ENCODE data around the gene CCDC85C.

CCDC85C gene

DNA sequence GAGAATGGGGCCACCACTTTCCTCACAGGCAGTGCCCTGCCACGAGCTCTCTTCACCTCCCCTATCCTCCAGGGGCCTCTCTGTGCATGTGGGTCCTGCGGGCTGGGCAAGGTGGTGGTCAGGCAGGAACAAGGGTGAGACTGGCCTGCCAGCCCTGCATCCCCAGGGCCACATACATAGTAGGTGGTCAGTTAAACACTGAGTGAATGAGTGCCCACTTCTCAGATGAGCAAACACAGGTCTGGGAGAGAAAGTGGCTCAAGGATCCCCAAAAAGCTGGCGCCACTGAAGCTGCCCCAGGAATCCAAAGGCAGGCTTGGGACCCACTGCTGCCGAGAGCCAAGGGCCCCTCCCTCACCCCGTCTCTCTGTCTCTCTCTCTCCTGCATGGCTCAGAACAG is 71.7 kb downstream of the CCDC85C start:
- TF ChIP-seq TEAD4 (IDR thresholded peaks at IDR 0.05) (no peak), FOXM1 (IDR thresholded peaks at IDR 0.05; ENCODE audit: borderline replicate concordance, low read depth) (no peak), EGR1 (IDR thresholded peaks at IDR 0.05) (no peak), CEBPB (IDR thresholded peaks at IDR 0.05) (no peak), ZBTB7A (IDR thresholded peaks at IDR 0.05; ENCODE audit: low read depth) (no peak), REST (IDR thresholded peaks at IDR 0.05; ENCODE audit: low read depth) (no peak), EP300 (IDR thresholded peaks at IDR 0.05; ENCODE audit: borderline replicate concordance) (no peak), NFIC (IDR thresholded peaks at IDR 0.05) (no peak), TAF1 (IDR thresholded peaks at IDR 0.05; ENCODE audit: low read depth) (no peak), YY1 (IDR thresholded peaks at IDR 0.05; ENCODE audit: low read depth) (no peak), CREB1 (IDR thresholded peaks at IDR 0.05; ENCODE audit: low read depth) (no peak), RAD21 (IDR thresholded peaks at IDR 0.05; ENCODE audit: low read depth) (no peak)
- TF ChIP-seq, protein P1, sequence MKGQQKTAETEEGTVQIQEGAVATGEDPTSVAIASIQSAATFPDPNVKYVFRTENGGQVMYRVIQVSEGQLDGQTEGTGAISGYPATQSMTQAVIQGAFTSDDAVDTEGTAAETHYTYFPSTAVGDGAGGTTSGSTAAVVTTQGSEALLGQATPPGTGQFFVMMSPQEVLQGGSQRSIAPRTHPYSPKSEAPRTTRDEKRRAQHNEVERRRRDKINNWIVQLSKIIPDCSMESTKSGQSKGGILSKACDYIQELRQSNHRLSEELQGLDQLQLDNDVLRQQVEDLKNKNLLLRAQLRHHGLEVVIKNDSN (IDR thresholded peaks at IDR 0.05): no peak
- TF ChIP-seq, protein P2, sequence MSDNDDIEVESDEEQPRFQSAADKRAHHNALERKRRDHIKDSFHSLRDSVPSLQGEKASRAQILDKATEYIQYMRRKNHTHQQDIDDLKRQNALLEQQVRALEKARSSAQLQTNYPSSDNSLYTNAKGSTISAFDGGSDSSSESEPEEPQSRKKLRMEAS (IDR thresholded peaks at IDR 0.05): no peak

GRCh38 chr14:99531251-99532096 is 72.5 kb downstream of the CCDC85C start:
- no peak for TF ChIP-seq NFIC (IDR thresholded peaks at IDR 0.05)
- TF ChIP-seq TEAD4 (IDR thresholded peaks at IDR 0.05): no peak
- no peak for TF ChIP-seq CREB1 (IDR thresholded peaks at IDR 0.05; ENCODE audit: low read depth)
- TF ChIP-seq, protein P2 (IDR thresholded peaks at IDR 0.05): no peak
- no peak for TF ChIP-seq RAD21 (IDR thresholded peaks at IDR 0.05; ENCODE audit: low read depth)
- no peak for TF ChIP-seq TAF1 (IDR thresholded peaks at IDR 0.05; ENCODE audit: low read depth)
- no peak for TF ChIP-seq CEBPB (IDR thresholded peaks at IDR 0.05)
- TF ChIP-seq, protein P1 (IDR thresholded peaks at IDR 0.05): no peak
- TF ChIP-seq YY1 (IDR thresholded peaks at IDR 0.05; ENCODE audit: low read depth): no peak
- no peak for TF ChIP-seq EGR1 (IDR thresholded peaks at IDR 0.05)
- TF ChIP-seq ZBTB7A (IDR thresholded peaks at IDR 0.05; ENCODE audit: low read depth): no peak

GRCh38 chr14:99530407-99531155 is 73.4 kb downstream of the CCDC85C start:
- TF ChIP-seq ZBTB7A (IDR thresholded peaks at IDR 0.05; ENCODE audit: low read depth) (no peak), FOXM1 (IDR thresholded peaks at IDR 0.05; ENCODE audit: borderline replicate concordance, low read depth) (no peak), REST (IDR thresholded peaks at IDR 0.05; ENCODE audit: low read depth) (no peak), EP300 (IDR thresholded peaks at IDR 0.05; ENCODE audit: borderline replicate concordance) (no peak), TCF12 (IDR thresholded peaks at IDR 0.05; ENCODE audit: low read depth) (no peak), TEAD4 (IDR thresholded peaks at IDR 0.05) (no peak), YY1 (IDR thresholded peaks at IDR 0.05; ENCODE audit: low read depth) (no peak), EGR1 (IDR thresholded peaks at IDR 0.05) (no peak), NFIC (IDR thresholded peaks at IDR 0.05) (no peak), TAF1 (IDR thresholded peaks at IDR 0.05; ENCODE audit: low read depth) (no peak)
- TF ChIP-seq, protein P1 (IDR thresholded peaks at IDR 0.05): no peak

DNA sequence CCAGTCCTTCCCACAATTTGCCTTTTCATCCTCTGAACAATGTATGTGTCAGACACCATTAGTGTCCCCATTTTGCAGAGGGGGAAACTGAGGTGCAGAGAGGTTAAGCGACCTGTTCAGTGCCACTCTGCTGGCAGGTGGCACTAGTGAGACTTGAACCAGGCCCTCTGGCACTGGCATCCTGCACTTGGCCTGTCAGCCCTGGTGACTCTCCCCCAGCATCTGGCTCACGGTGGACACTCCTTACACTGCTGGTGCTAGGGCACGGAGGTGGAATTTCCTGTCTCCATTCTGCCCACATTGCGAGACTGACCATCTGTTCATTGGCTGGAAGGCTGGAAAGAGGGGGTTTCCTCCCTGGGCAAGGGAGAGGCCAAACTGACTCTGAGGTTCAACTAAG is 74.1 kb downstream of the CCDC85C start:
- no peak for TF ChIP-seq NFIC (IDR thresholded peaks at IDR 0.05)
- TF ChIP-seq RAD21 (IDR thresholded peaks at IDR 0.05; ENCODE audit: low read depth): peak; percentile 16; the same call in 1 of the 2 replicates
- TF ChIP-seq EP300 (IDR thresholded peaks at IDR 0.05; ENCODE audit: borderline replicate concordance): no peak
- no peak for TF ChIP-seq ZBTB7A (IDR thresholded peaks at IDR 0.05; ENCODE audit: low read depth)
- no peak for TF ChIP-seq REST (IDR thresholded peaks at IDR 0.05; ENCODE audit: low read depth)
- TF ChIP-seq YY1 (IDR thresholded peaks at IDR 0.05; ENCODE audit: low read depth): no peak
- TF ChIP-seq, protein P2 (IDR thresholded peaks at IDR 0.05): no peak
- no peak for TF ChIP-seq CEBPB (IDR thresholded peaks at IDR 0.05)
